OCI-LY7 (cell line): ENCODE data around the gene TJP3. TPM values are rescaled to one million over a fixed set of nuclear protein-coding genes. Genes with fewer than 3 reads are reported as not detected.

ENCODE experiments used
- BruUV-seq: library from RNA; stranded (reverse); fragments of 400-500 nt; replicated peaks from 2 replicates; lab custom pipeline; 2021; lab: Mats Ljungman, UMichigan
- CTCF ChIA-PET: fragments of 300-600 bp; sonication (Branson Sonifier 250); formaldehyde crosslinking; loops from one replicate; lab custom pipeline; 2022; ENCODE audit warnings: antibody characterized with exemption; ENCODE audit not compliant: unreplicated experiment; lab: Charles Lee
- POLR2A ChIA-PET: fragments of 300-600 bp; sonication (Branson Sonifier 250); formaldehyde crosslinking; loops from one replicate; lab custom pipeline; 2022; ENCODE audit warnings: antibody characterized with exemption; lab: Charles Lee
- DNase-seq: peaks from one replicate; pipeline ENCODE4 v3.0.0-alpha.2; 2015; ENCODE audit warnings: low spot score
- H2AFZ ChIP-seq: fragments of 200-600 bp; sonication (generic), shearing (Covaris generic); 2 replicates; pipeline ENCODE4 v1.6.1; 2014; ENCODE audit warnings: mild to moderate bottlenecking, antibody characterized with exemption, low read length, moderate library complexity
- H3K27ac ChIP-seq: fragments of 200-600 bp; sonication (generic); 2 replicates; pipeline ENCODE4 v1.5.1; 2014; ENCODE audit warnings: mixed run types, low read depth, mild to moderate bottlenecking, moderate library complexity, low read length, inconsistent platforms; ENCODE audit not compliant: poor library complexity, severe bottlenecking
- H3K36me3 ChIP-seq: fragments of 200-600 bp; sonication (generic); 2 replicates; pipeline ENCODE4 v1.6.1; 2014; ENCODE audit warnings: mild to moderate bottlenecking, antibody characterized with exemption, low read length, moderate library complexity, mixed read lengths; ENCODE audit not compliant: insufficient read depth
- H3K4me1 ChIP-seq: fragments of 200-600 bp; sonication (generic); 2 replicates; pipeline ENCODE4 v1.5.1; 2014; ENCODE audit warnings: mild to moderate bottlenecking, low read length; ENCODE audit not compliant: insufficient read depth, poor library complexity, severe bottlenecking
- H3K4me2 ChIP-seq: fragments of 200-600 bp; sonication (generic); 2 replicates; pipeline ENCODE4 v1.6.1; 2014; ENCODE audit warnings: mild to moderate bottlenecking, low read length
- H3K4me3 ChIP-seq: fragments of 200-600 bp; sonication (generic); 2 replicates; pipeline ENCODE4 v1.5.1; 2014; ENCODE audit warnings: mild to moderate bottlenecking, low read depth, low read length; ENCODE audit not compliant: poor library complexity, severe bottlenecking
- H3K79me2 ChIP-seq: fragments of 200-600 bp; sonication (generic); 2 replicates; pipeline ENCODE4 v1.6.1; 2016; ENCODE audit warnings: low read depth, mild to moderate bottlenecking, low read length, moderate library complexity, mixed read lengths; ENCODE audit not compliant: insufficient read depth
- H3K9me2 ChIP-seq: fragments of 200-600 bp; sonication (generic); 2 replicates; pipeline ENCODE4 v1.6.1; 2016; ENCODE audit warnings: mild to moderate bottlenecking, low read length, mixed read lengths; ENCODE audit not compliant: insufficient read depth
- H3K9me3 ChIP-seq: fragments of 200-600 bp; sonication (generic); 2 replicates; pipeline ENCODE4 v1.6.1; 2014; ENCODE audit warnings: mild to moderate bottlenecking, mixed run types, low read length, mixed read lengths
- H4K20me1 ChIP-seq: fragments of 200-600 bp; sonication (generic); 2 replicates; pipeline ENCODE4 v1.6.1; 2014; ENCODE audit warnings: mild to moderate bottlenecking, antibody characterized with exemption, low read length, moderate library complexity, mixed read lengths; ENCODE audit not compliant: insufficient read depth
- CTCF ChIP-seq: fragments of 200-600 bp; sonication (generic); conservative IDR thresholded peaks from 2 replicates; pipeline ENCODE4 v1.5.1; 2014; ENCODE audit warnings: mild to moderate bottlenecking, antibody characterized with exemption, low read length, moderate library complexity, mixed read lengths
- EZH2phosphoT487 ChIP-seq: fragments of 200-600 bp; sonication (generic); IDR thresholded peaks from 2 replicates; pipeline ENCODE4 v1.6.1; 2018; ENCODE audit warnings: low read depth, borderline replicate concordance, mild to moderate bottlenecking, mixed run types, antibody characterized with exemption, low read length, moderate library complexity, mixed read lengths
- intact Hi-C: fragments of 100-400 bp; cut with micrococcal nuclease; formaldehyde crosslinking; loops from one replicate; pipeline ENCODE4 v1.10.0; 2022; ENCODE audit not compliant: unreplicated experiment
- total RNA-seq, 2 experiments: library from RNA; depleted of rRNA in 1 of 2; stranded (reverse); fragments of >200 nt in 1 of 2; shearing (Covaris generic) in 1 of 2; gene quantifications; 2 replicates each; pipeline ENCODE4 v1.2.3, GENCODE V29; 2014 to 2022

TJP3 gene
- total RNA-seq, 2 experiments from 2014 or later, result 0.69 to 1.8 TPM

- no peak for DNase-seq
- TF ChIP-seq EZH2phosphoT487, result no peak
- TF ChIP-seq CTCF, result no peak
- Histone ChIP-seq H3K9me2 (no peaks in the 10 kb centered on the region), H3K4me1 (no peaks in the 10 kb centered on the region), H3K9me3 (no peaks in the 10 kb centered on the region), H4K20me1 (no peaks in the 10 kb centered on the region), H3K4me2 (no peak overlapping the region), H3K4me3 (no peak overlapping the region), H3K79me2 (no peaks in the 10 kb centered on the region), H2AFZ (no peak overlapping the region), H3K36me3 (no peaks in the 10 kb centered on the region), H3K27ac (no peak overlapping the region)
- CTCF ChIA-PET, result no interaction called here
- intact Hi-C loops, result no loop called here
- POLR2A ChIA-PET, result no interaction called here
- BruUV-seq, result no TSS peak
Observed at GRCh38 chr19:3745363-3746045, 37.3 kb downstream of the TJP3 start.

GRCh38 chr19:3746371-3747056 lies 38.3 kb downstream of the TJP3 start:
- Histone ChIP-seq H3K4me3 (no peak overlapping the region), H2AFZ (no peak overlapping the region), H3K4me1 (no peaks in the 10 kb centered on the region), H3K9me2 (no peaks in the 10 kb centered on the region), H3K9me3 (no peaks in the 10 kb centered on the region), H3K79me2 (no peaks in the 10 kb centered on the region), H4K20me1 (no peaks in the 10 kb centered on the region), H3K4me2 (no peak overlapping the region), H3K27ac (no peak overlapping the region), H3K36me3 (no peaks in the 10 kb centered on the region)
- ChIA-PET POLR2A (no interaction called here), CTCF (no interaction called here)
- BruUV-seq, result no TSS peak
- no peak for TF ChIP-seq EZH2phosphoT487
- no peak for TF ChIP-seq CTCF
- intact Hi-C loops, result no loop called here
- no peak for DNase-seq

GRCh38 chr19:3748965-3749364 lies 40.8 kb downstream of the TJP3 start:
- H2AFZ ChIP-seq, result no peak overlapping the region
- no peaks in the 10 kb centered on the region for H3K9me2 ChIP-seq
- DNase-seq, result no peak
- no peaks in the 10 kb centered on the region for H4K20me1 ChIP-seq
- CTCF ChIA-PET, result interaction anchor here (0.7 kb wide), 1 partner anchor 11 kb away, joined by 3 read pairs; no protein-coding TSS in a partner anchor
- H3K4me2 ChIP-seq, result no peak overlapping the region
- TF ChIP-seq CTCF (no peak), EZH2phosphoT487 (no peak)
- no peaks in the 10 kb centered on the region for H3K9me3 ChIP-seq
- no peaks in the 10 kb centered on the region for H3K79me2 ChIP-seq
- no TSS peak for BruUV-seq
- H3K36me3 ChIP-seq, result no peaks in the 10 kb centered on the region
- POLR2A ChIA-PET, result no interaction called here
- no peak overlapping the region for H3K4me3 ChIP-seq
- H3K4me1 ChIP-seq, result no peaks in the 10 kb centered on the region
- intact Hi-C loops, result no loop called here
- H3K27ac ChIP-seq, result no peak overlapping the region
